Fibroblast of gingiva (primary cell): ENCODE results near the gene PCSK7.
A peak's percentile ranks its signal among the peaks of the same experiment; 100 is the strongest.

ENCODE experiments used
- DNase-seq: peaks from one replicate; pipeline ENCODE4 v3.0.0-alpha.2; 2011; ENCODE audit warnings: low read depth

PCSK7 gene

DNA sequence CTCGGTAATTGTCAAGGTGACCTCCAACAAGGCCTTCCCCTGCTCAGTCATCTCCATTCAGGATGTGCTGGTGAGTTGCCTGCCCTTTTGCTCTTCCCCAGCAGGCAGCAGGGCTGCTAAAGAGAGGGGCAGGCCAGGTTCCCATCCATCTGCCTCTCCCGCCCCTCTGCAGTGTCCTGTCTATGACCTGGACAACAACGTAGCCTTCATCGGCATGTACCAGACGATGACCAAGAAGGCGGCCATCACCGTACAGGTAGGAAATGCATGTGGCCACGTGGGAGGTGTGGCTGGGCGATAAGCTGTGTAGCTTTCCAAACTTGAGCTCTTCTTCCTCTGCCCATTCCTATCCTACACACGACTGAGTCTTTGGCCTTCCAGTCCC, 49.3 kb downstream of the PCSK7 start:
- DNase-seq = no peak

DNA sequence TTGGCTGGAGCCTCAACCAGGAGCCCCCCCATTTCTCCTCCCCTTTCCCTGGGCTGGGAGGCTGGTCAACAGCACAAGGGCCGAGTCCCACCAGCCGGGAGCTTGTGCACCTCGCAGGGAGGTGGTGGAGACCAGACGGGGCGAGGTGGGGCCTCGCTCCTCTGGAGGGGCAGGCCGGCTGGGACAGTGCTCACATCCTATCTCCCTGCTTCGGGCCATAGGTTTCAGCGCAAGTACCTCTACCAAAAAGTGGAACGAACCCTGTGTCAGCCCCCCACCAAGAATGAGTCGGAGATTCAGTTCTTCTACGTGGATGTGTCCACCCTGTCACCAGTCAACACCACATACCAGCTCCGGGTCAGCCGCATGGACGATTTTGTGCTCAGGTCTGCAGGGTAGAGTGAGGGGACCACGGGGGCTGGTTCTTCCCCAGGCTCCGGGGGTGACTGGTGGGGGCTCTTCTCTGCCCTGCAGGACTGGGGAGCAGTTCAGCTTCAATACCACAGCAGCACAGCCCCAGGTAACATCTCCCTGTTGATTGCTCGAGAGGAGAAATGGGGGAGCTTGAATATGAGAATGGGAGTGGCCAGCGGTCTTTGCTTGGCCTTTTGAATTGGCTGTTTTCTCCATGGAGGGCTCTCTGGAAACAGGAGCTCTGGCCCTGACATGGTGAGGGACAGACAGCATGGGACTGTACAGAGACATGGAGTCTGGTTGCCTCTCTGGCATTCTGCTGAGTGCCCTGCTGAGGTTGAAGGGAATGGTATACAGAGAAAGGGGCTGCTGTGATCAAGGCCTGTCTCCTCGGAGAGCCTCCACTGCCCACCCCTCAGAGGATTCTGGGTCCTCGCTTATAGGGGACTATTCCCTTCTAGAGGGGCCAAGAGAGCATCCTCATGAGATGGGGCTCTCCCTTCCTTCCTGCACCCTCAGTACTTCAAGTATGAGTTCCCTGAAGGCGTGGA, 50.0 kb downstream of the PCSK7 start:
- no peak for DNase-seq

DNA sequence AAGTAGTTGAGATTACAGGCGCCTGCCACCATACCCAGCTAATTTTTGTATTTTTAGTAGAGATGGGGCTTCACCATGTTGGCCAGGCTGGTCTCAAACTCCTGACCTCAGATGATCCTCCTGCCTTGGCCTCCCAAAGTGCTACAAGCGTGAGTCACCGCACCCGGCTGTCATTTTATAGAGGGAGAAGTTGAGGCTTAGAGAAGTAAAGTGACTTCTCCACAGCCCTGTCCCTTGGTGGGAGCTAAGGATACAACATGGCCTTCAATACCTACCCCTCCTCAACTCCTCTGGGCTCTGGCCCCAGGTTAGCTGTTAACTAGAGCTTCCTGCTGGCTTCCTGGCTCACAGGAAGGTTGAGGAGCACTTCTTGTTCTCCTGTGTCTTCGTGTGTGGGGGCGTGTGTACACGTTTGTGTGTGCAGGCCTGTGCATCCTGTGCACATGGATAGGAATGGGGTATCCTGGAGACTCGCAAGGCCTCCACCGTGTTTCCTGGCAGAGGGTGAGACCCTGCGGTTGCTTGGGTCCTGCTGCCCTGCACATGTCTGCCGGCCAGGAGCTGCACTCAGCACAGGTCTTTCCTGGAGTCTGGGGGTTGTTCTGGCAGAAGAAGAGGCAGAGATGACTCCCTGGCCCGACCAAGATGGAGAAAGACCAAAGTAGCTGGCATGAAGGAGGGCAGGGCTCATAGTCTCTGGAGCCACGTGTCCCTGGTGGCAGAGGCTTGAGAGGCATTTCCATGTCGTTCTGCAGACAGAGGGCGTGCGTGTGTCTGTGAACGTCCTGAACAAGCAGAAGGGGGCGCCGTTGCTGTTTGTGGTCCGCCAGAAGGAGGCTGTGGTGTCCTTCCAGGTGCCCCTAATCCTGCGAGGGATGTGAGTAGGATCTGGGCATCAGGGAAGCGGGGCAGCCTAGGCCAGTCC, 51.0 kb downstream of the PCSK7 start:
- DNase-seq = peak; percentile 76

DNA sequence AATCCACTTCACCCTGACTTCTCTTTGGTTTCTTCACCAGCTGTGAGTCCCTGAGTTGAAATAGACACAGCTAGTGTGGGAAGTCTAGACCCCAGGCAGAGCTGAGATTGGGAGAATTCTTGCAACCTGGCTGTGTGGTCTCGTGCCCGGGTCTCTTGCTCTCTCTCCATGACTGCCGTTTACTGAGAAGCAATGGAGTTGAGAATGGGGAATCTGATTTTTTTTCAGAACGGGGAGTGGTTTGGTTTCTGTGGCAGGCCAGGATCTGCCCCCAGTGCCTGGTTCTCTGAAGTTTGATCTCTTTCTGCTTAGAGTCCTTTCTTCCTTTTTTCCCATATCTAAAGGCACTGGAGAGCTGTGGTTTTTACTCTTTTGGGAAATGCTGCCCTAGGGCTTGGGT, 51.9 kb downstream of the PCSK7 start:
- DNase-seq = no peak

DNA sequence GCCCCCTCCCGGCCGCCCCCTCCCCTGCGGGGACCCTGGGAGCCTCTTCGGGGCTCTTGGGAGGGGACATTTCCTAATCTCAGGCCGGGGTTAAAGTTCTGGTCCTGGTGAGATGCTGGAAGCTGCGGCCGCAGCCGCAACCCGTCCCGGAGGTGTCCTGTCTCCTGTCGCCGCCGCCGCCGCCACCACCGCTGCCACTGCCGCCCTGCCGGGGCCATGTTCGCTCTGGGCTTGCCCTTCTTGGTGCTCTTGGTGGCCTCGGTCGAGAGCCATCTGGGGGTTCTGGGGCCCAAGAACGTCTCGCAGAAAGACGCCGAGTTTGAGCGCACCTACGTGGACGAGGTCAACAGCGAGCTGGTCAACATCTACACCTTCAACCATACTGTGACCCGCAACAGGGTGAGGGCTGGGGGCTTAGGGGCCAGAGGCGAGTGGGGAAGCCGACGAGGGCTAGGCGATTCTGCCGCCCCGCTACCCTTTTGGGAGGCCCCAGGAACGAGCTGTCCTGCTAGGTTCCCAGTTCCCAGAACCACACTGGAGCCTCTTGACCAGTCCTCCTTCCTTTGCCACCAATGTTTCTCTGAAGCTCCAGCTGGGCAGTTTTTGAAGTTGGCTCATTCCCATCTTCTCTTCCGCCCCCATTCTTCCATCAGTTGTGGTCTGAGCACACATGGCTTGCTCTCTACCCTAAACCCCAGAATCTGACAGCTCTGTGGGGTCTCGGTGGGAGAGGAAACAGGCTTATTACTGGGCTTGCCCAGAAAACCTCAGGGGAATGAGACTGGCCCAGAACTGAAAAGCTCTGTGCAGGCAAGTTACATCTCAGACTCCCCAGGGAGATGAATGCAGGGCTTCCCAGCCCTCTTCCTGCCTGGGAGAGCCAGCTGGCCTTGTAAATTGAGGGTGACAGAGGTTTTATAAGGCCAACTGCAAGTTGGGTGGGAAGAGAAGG, 52.5 kb downstream of the PCSK7 start:
- peak; percentile 46 for DNase-seq

DNA sequence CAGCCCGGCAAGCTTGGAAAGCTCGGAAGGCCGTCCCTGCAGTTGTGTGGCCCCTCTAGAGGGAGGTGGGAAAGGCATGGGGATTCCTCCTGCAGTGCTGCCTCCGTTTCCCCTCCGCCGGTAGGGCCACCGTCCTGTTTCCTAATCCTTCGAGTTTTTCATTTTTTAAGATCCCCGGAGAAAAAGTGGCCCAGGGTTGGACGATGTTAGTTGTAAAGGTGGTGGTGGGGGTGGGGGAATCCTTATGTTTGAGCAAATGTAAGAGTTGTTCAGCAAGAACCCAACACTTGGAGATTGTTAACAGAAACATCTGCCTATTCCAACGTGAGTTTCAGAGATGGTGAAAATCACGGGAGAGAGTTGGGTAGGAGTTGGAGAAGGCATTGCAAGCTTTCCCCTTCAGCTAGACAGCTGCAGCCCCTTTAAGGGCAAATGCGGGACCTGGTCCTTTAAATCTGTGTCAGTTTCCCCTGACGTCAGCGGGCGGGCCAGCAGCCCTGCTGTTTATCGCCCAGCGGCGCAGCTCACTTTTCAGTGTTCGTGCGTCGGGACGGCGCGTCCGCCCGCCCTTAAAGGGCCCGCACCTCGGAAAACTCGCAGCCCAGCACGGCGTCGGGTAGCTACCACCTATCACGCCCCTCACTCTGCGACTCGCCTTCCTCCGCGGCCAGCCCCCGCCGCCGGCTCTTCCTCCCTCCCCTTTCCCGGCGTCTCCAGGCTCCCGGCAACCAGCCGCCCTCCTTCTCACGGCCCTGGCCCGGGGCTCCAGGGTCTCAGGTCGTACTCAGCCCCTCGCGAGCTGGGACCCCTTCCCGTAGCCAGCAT, 53.5 kb downstream of the PCSK7 start, which contains the start of gene SIDT2:
TSS of gene SIDT2 (plus strand) at position 534 of the 825 bp plus-strand sequence. CDS start 521 bp downstream, outside the sequence.
- DNase-seq = peak; percentile 89

DNA sequence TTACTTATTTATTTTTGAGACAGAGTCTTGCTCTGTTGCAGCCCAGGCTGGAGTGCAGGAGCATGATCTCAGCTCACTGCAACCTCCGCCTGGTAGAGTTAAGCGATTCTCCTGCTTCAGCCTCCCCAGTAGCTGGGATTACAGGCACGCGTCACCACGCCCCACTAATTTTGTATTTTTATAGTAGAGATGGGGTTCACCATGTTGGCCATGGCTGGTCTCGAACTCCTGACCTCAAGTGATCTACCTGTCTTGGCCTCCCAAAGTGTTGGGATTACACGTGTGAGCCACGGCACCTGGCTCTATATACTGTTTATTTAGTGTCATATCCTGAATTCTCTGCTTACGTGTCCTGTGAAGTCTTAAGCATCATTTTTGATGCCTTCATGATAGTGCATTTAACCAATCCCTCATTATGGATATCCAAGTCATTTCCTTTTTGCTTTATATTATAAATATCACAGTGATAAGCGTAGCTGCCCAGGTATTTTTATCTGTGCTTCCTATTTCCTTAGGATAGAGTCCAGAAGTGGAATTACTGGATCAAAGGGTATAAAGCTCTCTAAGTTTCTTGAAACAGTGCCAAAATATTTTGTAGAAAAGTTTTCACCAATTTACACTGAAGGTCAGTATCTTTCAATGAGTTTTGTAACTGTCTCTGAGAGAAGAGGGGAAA, 54.2 kb downstream of the PCSK7 start:
- no peak for DNase-seq

DNA sequence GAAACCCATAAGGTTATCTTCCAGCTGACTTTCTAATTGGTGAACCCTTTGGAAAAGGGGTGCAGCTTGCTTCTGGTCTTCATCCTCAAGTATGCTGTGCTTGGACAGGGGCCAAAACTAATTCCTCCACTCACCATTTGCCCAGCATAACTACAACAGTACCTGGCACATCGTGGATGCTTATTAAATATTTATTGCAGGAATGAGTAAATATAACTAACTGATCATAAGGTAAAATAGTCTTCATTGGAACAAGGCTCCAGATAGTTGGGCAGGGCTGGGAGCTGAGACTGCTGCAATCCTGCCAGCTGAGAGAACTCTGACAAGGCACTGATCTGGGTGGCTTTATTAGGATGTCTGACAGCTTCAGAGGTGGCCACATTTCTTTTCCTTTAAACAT, 55.7 kb downstream of the PCSK7 start:
- DNase-seq = no peak

DNA sequence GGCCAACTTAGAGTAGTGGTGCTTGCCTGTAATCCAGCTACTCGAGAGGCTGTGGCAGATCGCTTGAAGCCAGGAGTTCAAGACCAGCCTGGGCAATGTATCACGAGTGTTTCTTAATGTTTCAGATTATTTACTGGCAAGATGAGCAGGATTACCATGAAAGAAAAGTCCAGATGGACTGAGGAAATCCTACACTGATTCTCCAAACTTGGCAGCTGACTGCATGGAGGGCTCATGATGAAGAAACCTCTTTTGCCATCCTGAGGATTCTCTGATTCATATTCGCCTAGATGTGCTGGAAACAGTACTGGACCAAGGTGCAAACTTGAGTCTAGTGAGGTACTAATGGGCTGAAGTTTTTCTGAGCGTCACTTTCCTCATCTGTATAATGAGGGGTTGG, 56.1 kb downstream of the PCSK7 start:
- peak; percentile 80 for DNase-seq

DNA sequence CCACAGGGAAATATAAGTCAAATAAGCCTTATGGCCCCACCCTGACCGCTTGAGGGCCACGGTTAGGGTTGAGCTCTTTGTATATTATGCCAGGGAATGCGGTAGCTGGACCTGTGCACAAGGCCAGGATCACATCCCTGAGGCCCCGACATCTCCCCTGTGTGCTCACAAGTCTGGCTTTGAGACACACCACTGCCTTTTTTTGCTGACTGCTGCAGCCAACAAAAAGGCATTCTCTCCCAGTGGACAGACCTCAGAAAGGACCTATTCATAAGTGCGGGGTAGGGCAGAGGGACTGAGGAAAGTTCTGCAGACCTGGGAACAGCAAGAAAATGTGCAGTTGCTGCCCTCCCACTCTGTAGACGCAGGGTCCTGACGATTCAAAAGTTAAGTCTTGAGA, 56.8 kb downstream of the PCSK7 start:
- no peak for DNase-seq

DNA sequence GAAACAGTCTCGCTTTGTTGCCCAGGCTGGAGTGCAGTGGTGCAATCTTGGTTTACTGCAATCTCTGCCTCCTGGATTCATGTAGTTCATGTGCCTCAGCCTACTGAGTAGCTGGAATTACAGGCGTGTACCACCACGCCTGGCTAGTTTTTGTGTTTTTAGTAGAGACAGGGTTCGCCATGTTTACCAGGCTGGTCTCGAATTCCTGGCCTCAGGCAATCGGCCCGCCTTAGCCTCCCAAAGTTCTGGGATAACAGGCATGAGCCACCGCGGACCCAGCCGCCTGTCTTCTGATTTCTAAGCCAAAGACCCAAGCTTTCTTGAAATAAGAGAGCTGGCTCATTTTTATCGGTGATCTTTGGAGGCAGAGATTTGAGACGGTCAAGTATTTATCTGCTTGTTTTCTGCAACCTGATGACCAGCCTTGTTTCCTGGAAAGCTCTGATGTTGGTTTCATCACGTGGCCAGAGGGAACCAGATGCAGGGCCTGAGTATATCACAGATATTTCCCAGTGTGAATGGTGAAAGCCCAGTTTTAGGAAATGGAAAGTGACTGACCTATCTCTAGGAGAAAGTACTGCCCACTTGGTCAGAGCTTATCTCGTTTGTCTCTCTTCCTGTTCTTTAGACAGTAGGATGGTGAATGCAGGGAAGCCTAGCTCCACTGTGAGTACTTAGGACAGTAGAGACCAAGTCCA, 59.0 kb downstream of the PCSK7 start:
- DNase-seq = peak; percentile 63

DNA sequence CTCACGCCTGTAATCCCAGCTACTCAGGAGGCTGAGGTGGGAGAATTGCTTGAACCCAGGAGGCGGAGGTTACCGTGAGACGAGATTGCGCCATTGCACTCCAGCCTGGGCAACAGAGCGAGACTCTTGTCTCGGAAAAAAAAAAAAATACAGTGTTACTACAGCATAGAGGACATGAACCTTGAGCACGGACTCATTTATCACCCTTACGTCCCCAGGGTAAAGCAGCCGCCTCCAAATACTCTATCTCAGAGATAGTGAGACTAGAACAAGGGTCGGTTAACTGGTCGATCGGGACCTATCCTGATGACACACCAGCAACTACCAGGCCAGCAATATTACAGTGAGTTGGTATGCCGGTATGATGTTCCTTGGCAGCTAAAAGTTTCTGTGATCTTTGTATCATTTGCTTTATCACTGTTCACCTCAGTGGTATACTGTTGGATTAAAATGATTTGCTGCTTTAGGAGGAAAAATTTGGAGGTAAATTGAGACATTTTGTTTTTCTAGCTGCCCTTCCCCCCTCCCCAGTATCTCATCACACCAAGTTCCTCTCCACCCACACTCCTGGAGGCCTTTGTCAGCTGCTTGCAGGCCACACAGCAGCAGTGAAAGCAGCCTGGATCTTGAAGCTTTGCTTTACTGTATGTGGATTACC, 60.3 kb downstream of the PCSK7 start:
- peak; percentile 18 for DNase-seq

DNA sequence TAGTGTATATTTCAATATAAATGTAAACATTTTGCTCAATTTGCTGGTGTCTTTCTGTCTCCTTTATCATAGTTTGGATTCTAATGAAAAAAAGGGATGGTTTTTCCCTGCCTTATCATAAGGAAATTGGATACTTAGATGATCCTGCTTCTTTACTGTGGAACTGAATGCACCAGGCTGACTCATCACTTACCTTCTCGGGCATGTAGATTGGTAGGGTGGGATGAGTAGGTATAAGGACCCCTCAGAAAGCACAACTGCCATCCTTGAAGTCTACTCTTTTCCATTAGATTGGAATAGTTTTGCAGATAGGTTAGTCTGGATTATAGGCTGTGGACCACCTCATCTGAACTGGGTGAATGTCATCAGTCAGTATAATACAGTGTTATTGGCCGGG, 60.9 kb downstream of the PCSK7 start:
- DNase-seq = no peak

DNA sequence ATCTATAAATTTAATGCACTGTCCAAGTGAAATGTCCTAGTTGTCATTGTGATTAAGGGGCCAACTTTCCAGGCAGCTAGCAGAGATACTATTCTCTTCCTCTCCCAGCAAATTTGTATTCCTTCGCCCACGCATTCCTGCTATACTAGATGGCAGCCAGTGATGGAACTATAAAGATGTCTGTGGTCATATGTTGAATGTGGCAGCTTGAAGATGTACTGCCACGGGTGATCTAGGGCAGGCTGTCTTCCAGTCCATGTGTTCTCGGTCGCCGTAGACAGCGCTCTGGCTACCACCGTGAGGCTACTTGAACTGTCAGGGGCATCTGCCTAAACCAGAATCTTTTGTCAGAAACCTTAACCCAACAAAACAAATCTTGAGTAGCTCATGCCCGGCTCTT, 61.7 kb downstream of the PCSK7 start:
- DNase-seq = no peak

DNA sequence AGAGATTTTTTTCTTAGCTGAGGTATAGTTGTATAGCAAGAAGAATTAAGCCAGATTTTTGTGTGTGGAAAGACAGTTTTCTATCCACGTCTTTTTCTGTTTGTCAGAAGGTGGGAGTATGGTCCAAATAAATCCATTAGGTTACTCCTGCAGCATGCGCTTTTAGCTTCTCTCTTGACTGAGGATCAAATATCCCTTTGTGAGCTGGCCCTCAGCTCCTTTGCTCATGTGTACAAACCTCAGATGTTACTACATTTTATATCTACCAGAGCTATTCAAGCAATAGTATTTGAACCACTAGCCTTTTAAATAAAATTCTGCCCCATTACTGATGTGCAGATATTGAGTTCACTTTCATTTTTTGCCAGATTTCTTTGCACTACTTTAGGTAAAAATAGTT, 62.1 kb downstream of the PCSK7 start:
- DNase-seq = no peak

DNA sequence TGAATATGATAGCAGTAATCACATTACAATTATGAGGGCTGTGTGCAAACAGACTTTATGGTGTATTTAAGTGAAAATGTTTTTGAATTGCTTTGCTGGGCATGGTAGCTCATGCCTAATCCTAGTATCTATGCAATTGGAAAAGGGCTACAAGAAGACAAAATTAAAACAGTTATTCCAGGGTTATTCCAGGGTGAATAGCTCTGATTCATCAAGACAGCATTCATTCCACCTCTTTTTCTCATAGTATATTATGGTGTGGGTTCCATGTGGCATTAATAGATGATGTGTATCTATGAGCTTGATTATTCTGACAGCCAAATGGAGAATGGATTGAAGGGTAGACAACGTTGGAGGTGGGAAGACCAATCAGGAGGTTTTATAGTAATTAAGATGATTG, 65.4 kb downstream of the PCSK7 start:
- no peak for DNase-seq

DNA sequence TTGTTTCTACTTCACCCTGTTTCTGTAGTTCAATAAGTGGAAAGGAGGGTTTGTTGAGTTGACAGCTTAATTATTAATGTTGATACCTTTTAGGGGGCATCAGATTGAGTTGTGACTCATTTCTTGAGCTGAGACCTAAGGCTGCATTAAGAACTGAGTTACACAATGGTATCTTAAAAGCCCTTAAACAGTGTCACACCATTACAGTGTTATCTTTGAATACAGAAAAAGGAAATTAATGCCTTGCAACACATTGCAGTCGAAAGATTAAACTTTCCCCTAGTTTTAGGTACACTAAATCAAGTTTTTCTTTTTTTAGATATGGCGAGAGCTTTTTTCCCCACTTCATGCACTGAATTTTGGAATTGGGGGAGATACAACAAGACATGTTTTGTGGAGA, 71.0 kb downstream of the PCSK7 start:
- DNase-seq = no peak

DNA sequence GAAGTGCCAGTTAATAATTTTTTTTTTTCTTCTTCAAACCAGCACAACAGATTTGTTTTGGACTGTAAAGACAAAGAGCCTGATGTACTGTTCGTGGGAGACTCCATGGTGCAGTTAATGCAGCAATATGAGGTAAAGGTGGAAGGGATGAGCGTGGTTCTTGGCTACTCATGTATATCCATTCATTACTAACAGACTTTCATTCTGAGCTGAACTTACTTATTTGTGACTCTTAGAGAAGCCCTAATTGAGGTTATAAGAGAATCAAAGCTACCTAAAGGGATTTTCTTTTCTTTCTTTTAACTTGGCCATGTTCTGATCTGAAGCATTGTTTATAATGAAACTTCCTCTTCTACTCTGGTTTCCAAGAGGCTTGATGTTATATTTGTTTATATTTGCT, 72.0 kb downstream of the PCSK7 start:
- no peak for DNase-seq

DNA sequence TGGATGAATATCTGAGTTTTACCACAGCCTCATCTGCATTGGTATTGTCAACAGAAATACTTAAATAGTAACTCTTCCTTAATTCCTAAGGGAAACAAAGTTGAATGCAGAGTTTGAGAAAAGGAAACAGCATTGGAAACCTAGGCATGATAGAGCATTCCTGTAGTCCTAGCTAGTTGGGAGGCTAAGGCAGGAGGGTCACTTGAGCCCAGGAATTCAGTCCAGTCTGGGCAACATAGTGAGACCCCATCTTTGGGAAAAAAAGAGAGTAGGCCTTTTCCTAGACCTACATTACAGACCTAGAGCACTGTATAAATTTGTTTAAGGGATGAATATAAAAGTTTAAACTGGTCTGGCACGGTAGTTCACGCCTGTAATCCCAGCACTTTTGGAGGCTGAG, 74.4 kb downstream of the PCSK7 start:
- DNase-seq = no peak
